Mononuclear cell (primary cell): ENCODE measurements around the gene EFNA5. TPM values are rescaled to one million over a fixed set of nuclear protein-coding genes. Genes with fewer than 3 reads are reported as not detected.

ENCODE experiments used
- H3K27me3 ChIP-seq: 2 replicates; pipeline ENCODE4 v1.6.0; 2011; ENCODE audit warnings: low read length, control low read depth; ENCODE audit not compliant: insufficient read depth
- H3K4me1 ChIP-seq: 2 replicates; pipeline ENCODE4 v1.5.1; 2011; ENCODE audit warnings: mild to moderate bottlenecking, low read length, control low read depth; ENCODE audit not compliant: insufficient read depth
- H3K4me3 ChIP-seq: 2 replicates; pipeline ENCODE4 v1.5.1; 2011; ENCODE audit warnings: mild to moderate bottlenecking, low read length, moderate library complexity
- H3K9me3 ChIP-seq: 2 replicates; pipeline ENCODE4 v1.5.1; 2011; ENCODE audit warnings: low read depth, mild to moderate bottlenecking, control low read depth, low read length
- total RNA-seq: library from RNA; depleted of rRNA; stranded (reverse); fragments of >200 nt; gene quantifications from one replicate; pipeline ENCODE4 v1.2.3, GENCODE V29; 2012

The EFNA5 gene
- total RNA-seq, 1 donor, result 0.84 TPM

DNA sequence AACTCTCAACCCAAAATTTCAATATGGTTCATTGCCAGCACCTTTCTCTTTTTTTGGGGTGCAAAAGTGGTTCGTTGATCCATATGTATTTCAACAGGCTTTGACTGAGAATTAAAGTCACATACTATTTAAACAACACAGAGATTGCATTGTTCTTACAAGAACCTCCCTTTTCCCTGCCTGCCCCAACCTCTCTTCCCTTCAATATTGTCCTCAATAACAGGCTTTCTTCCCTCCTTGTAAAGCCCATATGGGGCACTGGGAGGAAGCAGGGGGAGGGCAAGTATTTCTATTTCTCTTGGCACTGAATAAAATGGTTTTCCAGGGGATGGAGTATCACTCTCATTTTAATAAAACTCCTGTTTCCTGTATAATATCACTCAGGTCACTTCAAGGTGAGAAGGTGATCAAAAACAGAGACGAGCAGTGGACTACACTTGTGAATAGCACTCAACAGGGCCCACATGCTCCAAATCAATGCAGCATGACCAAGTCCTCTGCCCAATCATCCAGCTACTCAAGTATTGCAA is 65.1 kb downstream of the EFNA5 start:
- Histone ChIP-seq H3K9me3 (no peaks in the 10 kb centered on the region), H3K27me3 (peaks cover 2% of the 10 kb centered on the region)

DNA sequence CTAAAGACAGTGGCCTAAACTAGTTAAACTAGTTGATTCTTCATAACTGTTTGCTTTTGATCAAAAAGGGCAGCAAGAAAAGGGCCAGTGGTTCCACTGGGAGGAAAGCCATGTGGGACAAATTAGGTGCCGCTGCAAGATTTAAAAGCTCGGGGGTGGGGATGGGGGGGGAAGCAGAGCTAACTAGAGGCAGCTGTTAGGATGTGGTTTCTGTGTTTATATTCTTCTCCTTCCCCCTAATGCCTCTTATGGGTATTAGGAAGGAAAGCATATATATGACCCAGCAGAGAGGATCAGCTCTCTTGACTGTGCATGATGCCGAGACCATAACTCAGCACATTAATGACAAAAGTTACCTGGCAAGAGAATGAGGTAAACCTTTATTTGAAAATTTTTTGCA is 65.7 kb downstream of the EFNA5 start:
- Histone ChIP-seq H3K27me3 (peaks cover 2% of the 10 kb centered on the region), H3K4me1 (no peaks in the 10 kb centered on the region), H3K4me3 (no peak overlapping the region), H3K9me3 (no peaks in the 10 kb centered on the region)

More for the DNA sequence above, 65.1 kb downstream of the EFNA5 start:
- no peaks in the 10 kb centered on the region for H3K4me1 ChIP-seq
- no peak overlapping the region for H3K4me3 ChIP-seq

DNA sequence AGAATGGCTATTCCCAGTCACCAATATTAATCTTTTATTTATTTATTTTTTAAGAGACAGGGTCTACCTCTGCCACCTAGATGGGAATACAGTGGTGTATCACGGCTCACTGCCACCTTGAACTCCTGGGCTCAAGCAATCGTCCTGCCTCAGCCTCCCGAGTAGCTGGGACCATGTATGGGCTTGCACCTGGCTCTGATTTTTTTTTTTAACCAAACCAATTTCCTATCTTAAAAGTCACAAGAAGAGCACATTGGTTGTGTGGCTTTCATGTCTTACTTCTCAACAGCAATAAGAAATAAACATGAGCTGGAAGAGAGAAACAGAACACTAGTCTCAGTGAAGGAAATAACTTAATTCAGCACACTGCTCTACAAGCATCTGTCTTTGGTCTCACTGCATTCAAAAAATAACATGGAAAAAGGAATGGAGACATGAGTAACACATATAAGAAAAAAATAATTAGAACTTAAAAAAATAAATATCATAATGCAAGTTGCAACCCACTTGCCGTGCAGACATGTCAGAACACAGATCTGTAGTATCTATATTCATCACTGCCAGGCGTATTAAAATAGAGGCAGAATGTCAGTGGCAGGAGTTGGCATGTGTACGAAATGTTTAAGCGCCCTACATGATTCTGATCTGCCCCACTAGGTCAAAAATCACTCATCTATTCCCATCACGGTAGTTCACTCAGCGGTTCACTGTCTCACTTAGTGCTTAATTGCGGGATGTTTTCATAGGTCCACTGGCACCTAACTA is 66.4 kb downstream of the EFNA5 start:
- Histone ChIP-seq H3K9me3 (no peaks in the 10 kb centered on the region), H3K27me3 (peaks cover 2% of the 10 kb centered on the region), H3K4me3 (no peak overlapping the region), H3K4me1 (no peaks in the 10 kb centered on the region)

DNA sequence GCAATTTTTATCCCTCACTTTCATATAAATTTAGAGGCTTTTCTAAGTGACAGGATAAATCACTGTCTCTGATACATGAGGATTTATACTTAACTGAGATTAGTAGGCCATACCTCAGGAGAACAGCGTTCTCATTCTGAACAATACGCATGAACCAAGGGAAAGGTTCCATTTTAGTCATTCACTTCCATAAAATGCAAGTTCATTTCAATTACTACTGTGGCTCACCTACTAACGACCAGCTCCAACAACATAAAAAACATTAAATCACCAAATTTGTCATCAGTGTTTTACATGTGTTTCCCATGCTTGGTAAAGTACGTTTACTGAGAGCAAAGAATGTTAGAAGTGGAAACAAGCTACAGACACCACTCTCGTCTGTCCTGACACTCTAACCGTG is 67.4 kb downstream of the EFNA5 start:
- H3K27me3 ChIP-seq, result peaks cover 2% of the 10 kb centered on the region
- H3K4me1 ChIP-seq, result no peaks in the 10 kb centered on the region
- H3K9me3 ChIP-seq, result no peaks in the 10 kb centered on the region
- H3K4me3 ChIP-seq, result no peak overlapping the region

DNA sequence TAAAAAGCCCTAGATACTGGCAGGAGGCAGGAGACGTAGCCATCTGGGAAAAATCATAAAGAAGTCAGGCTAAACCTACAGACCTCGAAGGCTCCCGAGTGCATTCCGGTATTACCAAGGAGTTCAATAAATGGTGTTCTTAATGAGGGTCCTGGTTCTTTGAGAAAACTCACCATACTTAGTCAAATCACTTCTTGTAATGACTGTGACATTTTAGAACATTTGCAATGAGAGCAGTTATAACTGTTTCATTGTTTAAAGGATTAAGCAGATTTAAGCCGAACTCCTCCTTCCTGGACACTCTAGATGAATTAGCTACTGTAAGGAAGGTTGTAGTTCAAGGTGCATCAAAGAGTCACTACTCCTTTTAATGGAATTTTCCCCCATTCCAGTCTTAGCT is 67.8 kb downstream of the EFNA5 start:
- Histone ChIP-seq H3K4me1 (no peaks in the 10 kb centered on the region), H3K9me3 (no peaks in the 10 kb centered on the region), H3K4me3 (no peak overlapping the region), H3K27me3 (peaks cover 2% of the 10 kb centered on the region)

DNA sequence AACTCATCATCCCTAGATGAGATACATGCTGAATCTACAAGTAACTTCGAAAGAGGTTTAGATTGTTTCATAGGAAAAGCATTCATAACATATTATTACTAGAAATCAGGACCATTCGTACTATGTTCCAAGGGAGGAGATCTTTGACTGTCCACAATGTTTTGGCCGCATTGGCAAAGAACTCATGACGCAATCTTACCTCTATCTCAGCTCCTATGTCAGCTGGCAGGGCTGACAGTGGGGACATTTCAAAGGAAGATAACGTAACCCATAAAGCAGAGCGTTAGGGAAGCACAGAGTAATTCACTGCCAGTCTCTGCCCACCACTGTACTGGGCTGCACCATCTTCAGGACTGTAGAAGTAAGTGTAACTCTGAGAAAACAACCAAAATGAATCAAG is 69.7 kb downstream of the EFNA5 start:
- H3K27me3 ChIP-seq, result peaks cover 2% of the 10 kb centered on the region
- H3K4me1 ChIP-seq, result no peaks in the 10 kb centered on the region
- no peaks in the 10 kb centered on the region for H3K9me3 ChIP-seq
- H3K4me3 ChIP-seq, result no peak overlapping the region

DNA sequence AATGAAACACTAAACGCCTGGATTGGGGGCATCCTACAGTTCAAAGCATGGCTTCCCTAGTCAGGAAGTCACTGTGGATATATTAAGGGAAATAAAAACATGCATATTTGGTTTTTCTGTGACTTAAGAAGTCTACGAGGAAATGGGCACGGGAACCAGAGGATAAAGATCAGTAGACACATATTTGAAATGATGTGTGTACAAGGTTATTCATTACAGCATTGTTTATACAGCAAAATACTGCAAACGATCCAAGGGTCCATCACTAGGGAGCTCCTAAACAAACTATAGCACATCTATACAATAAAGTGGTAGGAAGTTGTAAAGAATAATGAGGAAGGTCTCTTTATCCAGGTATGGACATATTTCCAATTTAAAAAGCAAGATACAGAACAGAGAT is 71.8 kb downstream of the EFNA5 start:
- Histone ChIP-seq H3K4me3 (no peak overlapping the region), H3K9me3 (no peaks in the 10 kb centered on the region), H3K4me1 (no peaks in the 10 kb centered on the region), H3K27me3 (no peaks in the 10 kb centered on the region)

DNA sequence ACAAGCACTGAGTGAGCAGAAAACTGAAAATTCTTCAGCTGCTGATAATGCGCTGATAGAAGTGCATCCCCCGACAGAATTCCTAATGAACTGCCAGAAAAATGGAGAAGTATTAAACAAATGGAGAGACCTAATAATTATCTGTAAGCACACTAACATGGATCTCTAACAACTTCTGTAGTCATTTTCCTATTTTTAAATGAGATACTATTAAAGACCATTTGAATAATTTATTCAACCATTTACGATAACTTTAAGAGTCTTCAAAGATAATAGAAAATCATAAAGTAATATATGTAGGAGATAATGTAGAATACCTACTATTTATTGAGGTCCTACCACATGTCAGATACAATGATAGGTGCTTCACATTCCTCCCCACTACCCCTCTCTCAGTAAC is 72.9 kb downstream of the EFNA5 start:
- Histone ChIP-seq H3K4me1 (no peaks in the 10 kb centered on the region), H3K4me3 (no peak overlapping the region), H3K27me3 (no peaks in the 10 kb centered on the region), H3K9me3 (no peaks in the 10 kb centered on the region)

DNA sequence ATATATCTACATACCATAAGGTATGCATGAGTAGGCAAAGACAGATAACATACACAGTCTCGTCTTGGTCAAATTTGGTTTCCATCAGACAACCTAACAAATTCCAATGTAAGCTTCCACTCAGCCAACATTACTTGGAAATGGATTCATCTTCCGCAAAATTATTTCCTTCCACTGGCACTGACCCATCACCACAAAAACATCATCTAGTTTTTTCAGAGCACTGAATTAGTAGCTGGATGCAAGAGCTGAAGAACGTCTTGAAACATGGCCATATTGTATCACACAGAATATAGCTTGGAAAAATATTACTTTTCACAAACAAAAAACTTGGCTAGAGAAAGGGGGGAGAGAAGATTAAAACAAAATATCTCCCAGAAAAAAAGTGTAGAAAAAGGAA is 73.5 kb downstream of the EFNA5 start:
- Histone ChIP-seq H3K4me3 (no peak overlapping the region), H3K27me3 (no peaks in the 10 kb centered on the region), H3K4me1 (no peaks in the 10 kb centered on the region), H3K9me3 (no peaks in the 10 kb centered on the region)

DNA sequence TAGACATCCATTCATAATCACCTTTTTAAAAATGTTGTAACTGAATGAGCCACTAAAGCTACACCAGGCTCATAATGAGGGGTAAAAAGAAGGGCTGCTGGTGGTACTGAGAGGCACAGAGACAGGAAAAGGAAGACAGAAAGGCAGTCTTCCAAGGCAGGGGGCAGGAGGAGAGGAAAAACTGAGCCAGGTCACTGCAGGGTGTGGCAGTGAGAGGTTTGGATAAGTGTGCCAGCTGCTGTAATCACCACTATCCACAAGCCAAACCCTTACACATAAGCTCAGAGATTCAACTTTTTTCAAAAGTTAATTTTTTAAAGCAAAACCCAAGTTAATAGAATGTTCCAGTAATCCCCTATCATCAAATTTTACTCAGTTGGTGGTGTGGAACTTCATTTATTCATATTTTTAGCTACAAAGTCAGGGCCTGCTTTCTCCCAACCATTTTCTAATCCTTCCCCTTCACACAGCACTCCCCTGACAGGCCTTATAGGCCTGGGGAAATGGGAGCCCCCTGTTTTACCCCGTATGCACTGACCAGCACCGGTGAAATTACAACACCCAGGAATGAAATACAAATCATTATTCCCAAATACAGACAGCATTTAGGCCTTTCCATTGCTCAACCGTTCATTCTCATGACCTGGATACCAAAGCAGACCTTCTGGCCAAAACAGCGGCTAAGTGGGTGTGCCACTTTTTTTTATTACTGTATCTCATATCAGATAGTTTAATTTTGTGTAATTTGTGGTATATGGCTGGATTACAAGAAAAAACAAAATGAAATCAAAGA is 76.3 kb downstream of the EFNA5 start:
- Histone ChIP-seq H3K4me3 (no peak overlapping the region), H3K9me3 (no peaks in the 10 kb centered on the region), H3K27me3 (no peaks in the 10 kb centered on the region), H3K4me1 (no peaks in the 10 kb centered on the region)

DNA sequence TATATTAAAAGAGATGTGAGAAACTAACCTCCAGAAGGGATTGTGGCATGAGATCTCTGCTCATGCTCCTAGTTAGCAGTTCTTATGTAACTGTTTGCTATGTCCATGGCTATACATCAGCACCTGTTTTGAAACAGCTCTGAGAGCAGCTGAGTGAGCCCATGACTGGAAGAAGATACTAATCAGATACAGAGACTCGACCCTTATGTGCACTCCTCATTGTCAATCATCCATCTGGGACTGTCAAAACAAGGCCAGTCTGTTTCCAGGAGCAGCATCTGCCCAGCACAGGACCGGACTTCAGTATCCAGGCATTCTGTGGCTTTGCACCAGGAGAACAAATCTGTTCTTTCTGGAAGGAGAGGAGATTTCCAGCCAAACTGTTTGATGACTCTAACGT is 77.7 kb downstream of the EFNA5 start:
- Histone ChIP-seq H3K4me3 (no peak overlapping the region), H3K9me3 (no peaks in the 10 kb centered on the region), H3K27me3 (no peaks in the 10 kb centered on the region), H3K4me1 (no peaks in the 10 kb centered on the region)

DNA sequence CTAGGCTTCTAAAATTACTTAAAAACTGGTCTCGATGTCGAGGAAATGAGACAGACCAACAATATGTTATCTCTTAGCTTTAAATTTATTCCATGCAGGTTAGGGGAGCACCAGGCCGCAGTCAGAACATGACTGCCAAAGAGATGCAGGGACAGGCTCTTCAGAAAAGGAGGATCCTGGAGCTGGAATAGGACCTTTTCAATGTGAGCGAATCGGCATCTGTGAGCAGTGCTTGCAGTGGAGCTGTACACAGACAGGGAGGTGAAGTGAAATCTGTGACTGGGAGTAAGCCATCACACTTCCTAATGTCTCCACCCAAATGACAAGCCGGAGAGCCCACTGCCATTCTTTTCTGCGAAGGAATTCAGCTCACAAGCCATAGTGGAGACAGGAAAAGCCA is 78.2 kb downstream of the EFNA5 start:
- no peaks in the 10 kb centered on the region for H3K4me1 ChIP-seq
- H3K4me3 ChIP-seq, result no peak overlapping the region
- no peaks in the 10 kb centered on the region for H3K9me3 ChIP-seq
- H3K27me3 ChIP-seq, result no peaks in the 10 kb centered on the region

DNA sequence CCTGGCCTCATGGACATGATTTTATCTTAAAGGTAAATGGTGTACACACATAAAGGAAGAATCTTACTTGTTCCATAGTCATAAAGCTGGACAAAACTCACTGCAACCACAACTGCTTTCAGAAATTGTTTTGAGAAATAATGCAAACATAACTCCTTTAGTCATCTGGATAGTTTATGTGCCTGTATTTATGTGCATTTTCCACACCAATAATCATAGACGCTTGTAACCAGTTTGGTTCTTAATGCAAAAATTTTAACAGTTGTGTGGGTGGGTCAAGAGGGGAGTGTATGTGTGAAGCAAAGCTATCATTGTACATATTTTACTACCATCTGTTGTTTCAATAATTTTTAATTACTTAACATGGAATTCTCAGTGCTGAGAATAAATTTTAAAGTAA is 80.1 kb downstream of the EFNA5 start:
- Histone ChIP-seq H3K4me1 (no peaks in the 10 kb centered on the region), H3K27me3 (no peaks in the 10 kb centered on the region)

DNA sequence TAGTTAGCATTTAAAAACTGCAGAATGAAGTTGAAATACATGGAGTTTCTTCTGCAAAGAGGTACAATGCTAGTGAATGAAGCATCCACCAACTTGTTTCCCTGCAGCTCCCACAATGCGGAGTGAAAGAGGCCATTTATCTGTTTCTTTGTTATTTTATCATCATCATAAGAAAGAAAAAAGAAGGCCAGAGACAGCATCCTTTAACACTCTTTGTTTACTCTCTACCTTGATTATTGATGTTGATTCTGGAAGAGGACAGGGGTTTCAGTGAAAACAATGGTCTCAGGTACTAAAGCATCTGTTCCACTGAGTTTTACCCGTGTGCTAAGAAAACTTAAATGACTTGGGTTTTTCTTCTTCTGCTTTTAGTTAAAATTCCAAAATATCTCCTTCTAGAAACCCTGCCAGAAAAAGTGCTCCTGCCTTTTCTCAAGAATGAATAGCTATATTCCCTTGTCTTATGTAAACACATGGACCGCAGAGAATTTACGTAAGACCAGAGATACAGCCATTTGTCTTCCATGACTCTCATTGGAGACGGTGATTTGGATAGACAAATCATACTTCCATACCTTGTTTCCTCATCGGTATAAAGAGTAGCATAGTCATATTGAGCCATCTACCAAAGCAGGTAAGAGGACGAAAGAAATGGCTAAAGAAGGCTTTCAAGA is 81.1 kb downstream of the EFNA5 start:
- Histone ChIP-seq H3K9me3 (no peaks in the 10 kb centered on the region), H3K4me1 (no peaks in the 10 kb centered on the region), H3K27me3 (no peaks in the 10 kb centered on the region), H3K4me3 (no peak overlapping the region)

More for the DNA sequence above, 80.1 kb downstream of the EFNA5 start:
- H3K4me3 ChIP-seq, result no peak overlapping the region
- no peaks in the 10 kb centered on the region for H3K9me3 ChIP-seq

DNA sequence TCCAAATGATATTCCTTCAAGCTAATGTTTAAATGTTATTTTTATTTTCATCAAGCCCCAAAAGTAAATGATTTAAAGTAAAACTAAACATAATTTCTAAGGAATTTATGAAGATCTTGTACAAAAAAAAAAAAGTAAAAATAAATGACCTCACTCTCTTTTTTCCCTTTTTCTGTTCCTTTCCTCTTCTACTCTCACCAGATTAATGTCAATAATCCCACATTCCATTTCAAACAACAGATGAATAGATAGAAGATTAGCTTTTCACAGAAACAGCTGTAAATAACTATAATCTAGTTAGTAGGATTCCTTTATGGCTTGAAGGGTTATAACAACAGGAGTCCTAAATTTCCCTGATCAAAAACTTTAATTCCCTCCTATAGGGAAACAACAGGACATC is 88.1 kb downstream of the EFNA5 start:
- H3K27me3 ChIP-seq, result no peaks in the 10 kb centered on the region
- H3K9me3 ChIP-seq, result no peaks in the 10 kb centered on the region
- H3K4me3 ChIP-seq, result no peak overlapping the region
- H3K4me1 ChIP-seq, result no peaks in the 10 kb centered on the region
